GM23338 (cell line): ENCODE measurements around the gene TMEM179. TPM values are rescaled to one million over a fixed set of nuclear protein-coding genes. Genes with fewer than 3 reads are reported as not detected.

Source experiments
- ATAC-seq: fragments of 200-7000 bp; cut with Tn5 transposase; 3 replicates; pipeline ENCODE4 v1.9.1; 2020
- DNase-seq: peaks from one replicate; pipeline ENCODE4 v3.0.0-alpha.2; 2015; ENCODE audit warnings: low spot score
- H2AFZ ChIP-seq: fragments of 200-600 bp; sonication (generic); 2 replicates; pipeline ENCODE4 v1.8.0; 2016; ENCODE audit warnings: antibody characterized with exemption, mild to moderate bottlenecking, moderate library complexity
- H3F3A ChIP-seq: fragments of 200-600 bp; sonication (generic); replicated peaks from 2 replicates; pipeline ENCODE4 v1.8.0; 2017; ENCODE audit warnings: antibody characterized with exemption, mixed run types, low read depth
- H3K27ac ChIP-seq: fragments of 200-600 bp; sonication (generic); 2 replicates; pipeline ENCODE4 v1.6.1; 2016; ENCODE audit warnings: low read depth
- H3K27me3 ChIP-seq: fragments of 200-600 bp; sonication (generic); 2 replicates; pipeline ENCODE4 v1.8.0; 2016; ENCODE audit warnings: mild to moderate bottlenecking, mixed run types, moderate library complexity; ENCODE audit not compliant: insufficient read depth
- H3K36me3 ChIP-seq: fragments of 200-600 bp; sonication (generic); 2 replicates; pipeline ENCODE4 v1.8.0; 2016; ENCODE audit warnings: mild to moderate bottlenecking; ENCODE audit not compliant: insufficient read depth
- H3K4me1 ChIP-seq: fragments of 200-600 bp; sonication (generic); 2 replicates; pipeline ENCODE4 v1.8.0; 2016; ENCODE audit warnings: mild to moderate bottlenecking, moderate library complexity; ENCODE audit not compliant: insufficient read depth
- H3K4me2 ChIP-seq: fragments of 200-600 bp; sonication (generic); 2 replicates; pipeline ENCODE4 v1.7.1; 2017; ENCODE audit warnings: mixed run types
- H3K4me3 ChIP-seq: fragments of 200-600 bp; sonication (generic); 2 replicates; pipeline ENCODE4 v1.6.1; 2016; ENCODE audit warnings: mixed run types
- H3K79me2 ChIP-seq: fragments of 200-600 bp; sonication (generic); replicated peaks from 2 replicates; pipeline ENCODE4 v1.8.0; 2017; ENCODE audit warnings: mild to moderate bottlenecking; ENCODE audit not compliant: insufficient read depth
- H3K9me2 ChIP-seq: fragments of 200-600 bp; sonication (generic); 2 replicates; pipeline ENCODE4 v1.8.0; 2017; ENCODE audit not compliant: insufficient read depth
- H4K20me1 ChIP-seq: fragments of 200-600 bp; sonication (generic); replicated peaks from 2 replicates; pipeline ENCODE4 v1.8.0; 2017; ENCODE audit warnings: mild to moderate bottlenecking; ENCODE audit not compliant: insufficient read depth
- H3K27ac Mint-ChIP-seq: 2 replicates; pipeline ENCODE4 v1.8.0; 2020; ENCODE audit warnings: inconsistent platforms, mild to moderate bottlenecking, moderate library complexity, mixed read lengths
- H3K27me3 Mint-ChIP-seq: 3 replicates; pipeline ENCODE4 v1.8.0; 2022; ENCODE audit warnings: low read depth, mild to moderate bottlenecking, moderate library complexity, mixed read lengths, inconsistent platforms; ENCODE audit not compliant: insufficient read depth, poor library complexity
- H3K36me3 Mint-ChIP-seq: 3 replicates; pipeline ENCODE4 v1.8.0; 2021; ENCODE audit warnings: low read depth, mild to moderate bottlenecking, inconsistent platforms, moderate library complexity, mixed read lengths
- H3K4me1 Mint-ChIP-seq: 3 replicates; pipeline ENCODE4 v1.8.0; 2020; ENCODE audit warnings: mild to moderate bottlenecking, inconsistent platforms, mixed read lengths
- H3K4me3 Mint-ChIP-seq: 3 replicates; pipeline ENCODE4 v1.8.0; 2021; ENCODE audit warnings: moderate library complexity, mild to moderate bottlenecking, inconsistent platforms, mixed read lengths
- H3K9me3 Mint-ChIP-seq: 3 replicates; pipeline ENCODE4 v1.8.0; 2020; ENCODE audit warnings: moderate library complexity, mild to moderate bottlenecking, inconsistent platforms, mixed read lengths
- CTCF ChIP-seq, 2 experiments: fragments of 200-600 bp in 1 of 2; sonication (generic) in 1 of 2; conservative IDR thresholded peaks; 2 replicates each; pipeline versions ENCODE4 v1.5.1 to v1.6.1; 2016 to 2017; ENCODE audit warnings: antibody characterized with exemption in 2 of 2, low read depth in 2 of 2, mild to moderate bottlenecking in 2 of 2, moderate library complexity in 1 of 2
- EZH2 ChIP-seq: fragments of 200-600 bp; sonication (generic); IDR thresholded peaks from one replicate; pipeline ENCODE4 v1.8.0; 2017; ENCODE audit warnings: antibody characterized with exemption, mild to moderate bottlenecking, low read depth; ENCODE audit not compliant: unreplicated experiment
- EZH2phosphoT487 ChIP-seq: fragments of 200-600 bp; sonication (generic); IDR thresholded peaks from one replicate; pipeline ENCODE4 v1.8.1; 2018; ENCODE audit warnings: antibody characterized with exemption; ENCODE audit not compliant: unreplicated experiment
- JUNB ChIP-seq: IDR thresholded peaks from one replicate; pipeline ENCODE4 v1.6.1; 2016; ENCODE audit warnings: antibody characterized with exemption; ENCODE audit not compliant: unreplicated experiment
- POLR2AphosphoS5 ChIP-seq: IDR thresholded peaks from 2 replicates; pipeline ENCODE4 v1.6.1; 2016; ENCODE audit warnings: antibody characterized with exemption, low read depth
- STAT1 ChIP-seq: IDR thresholded peaks from one replicate; pipeline ENCODE4 v1.6.1; 2016; ENCODE audit warnings: antibody characterized with exemption; ENCODE audit not compliant: unreplicated experiment
- ZNF331 ChIP-seq: fragments of 250-450 bp; sonication (Bioruptor Pico); IDR thresholded peaks from 2 replicates; pipeline ENCODE4 v1.5.0; 2020; ENCODE audit warnings: low read depth, mild to moderate bottlenecking, moderate library complexity
- polyA plus RNA-seq: library from polyadenylated mRNA; unstranded; fragments of >200 nt; fragmentation: Nextera tagmentation; extraction: Ambion mirVana; gene quantifications from 2 replicates; pipeline ENCODE4 v1.2.1, GENCODE V29; 2016
- total RNA-seq: library from RNA; depleted of rRNA; stranded (reverse); fragments of >200 nt; shearing (Covaris generic); gene quantifications from 2 replicates; pipeline ENCODE4 v1.2.3, GENCODE V29; 2014
- TF ChIP-seq, protein P1 (sequence below): fragments of 250-450 bp; sonication (Bioruptor Pico); IDR thresholded peaks from 2 replicates; pipeline ENCODE4 v1.5.0; 2020; ENCODE audit warnings: mild to moderate bottlenecking, moderate library complexity
- TF ChIP-seq, protein P2 (sequence below): IDR thresholded peaks from one replicate; pipeline ENCODE4 v1.6.1; 2018; ENCODE audit warnings: antibody characterized with exemption; ENCODE audit not compliant: unreplicated experiment

TMEM179 gene
- total and polyA plus RNA-seq, 2 experiments from 2014 or later, result 1.0 to 4.8 TPM

DNA sequence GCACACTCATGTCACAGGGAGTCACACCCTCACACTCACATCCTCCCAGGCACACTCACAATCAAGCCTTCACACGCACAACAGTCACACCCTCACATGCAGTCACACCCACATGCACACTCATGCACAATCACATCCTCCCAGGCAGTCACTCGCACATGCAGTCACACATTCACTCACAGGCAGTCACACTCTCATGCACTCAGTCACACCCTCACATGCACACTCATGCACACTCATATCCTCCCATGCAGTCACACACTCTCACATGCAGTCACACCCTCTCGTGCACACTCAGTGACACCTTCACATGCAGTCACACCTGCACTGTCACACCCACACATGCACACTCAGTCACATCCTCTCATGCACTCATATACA, 12.3 kb downstream of the TMEM179 start:
- H3K4me3 ChIP-seq, result no peak overlapping the region
- TF ChIP-seq STAT1 (no peak), EZH2 (no peak), ZNF331 (no peak), JUNB (no peak)
- TF ChIP-seq, protein P1, sequence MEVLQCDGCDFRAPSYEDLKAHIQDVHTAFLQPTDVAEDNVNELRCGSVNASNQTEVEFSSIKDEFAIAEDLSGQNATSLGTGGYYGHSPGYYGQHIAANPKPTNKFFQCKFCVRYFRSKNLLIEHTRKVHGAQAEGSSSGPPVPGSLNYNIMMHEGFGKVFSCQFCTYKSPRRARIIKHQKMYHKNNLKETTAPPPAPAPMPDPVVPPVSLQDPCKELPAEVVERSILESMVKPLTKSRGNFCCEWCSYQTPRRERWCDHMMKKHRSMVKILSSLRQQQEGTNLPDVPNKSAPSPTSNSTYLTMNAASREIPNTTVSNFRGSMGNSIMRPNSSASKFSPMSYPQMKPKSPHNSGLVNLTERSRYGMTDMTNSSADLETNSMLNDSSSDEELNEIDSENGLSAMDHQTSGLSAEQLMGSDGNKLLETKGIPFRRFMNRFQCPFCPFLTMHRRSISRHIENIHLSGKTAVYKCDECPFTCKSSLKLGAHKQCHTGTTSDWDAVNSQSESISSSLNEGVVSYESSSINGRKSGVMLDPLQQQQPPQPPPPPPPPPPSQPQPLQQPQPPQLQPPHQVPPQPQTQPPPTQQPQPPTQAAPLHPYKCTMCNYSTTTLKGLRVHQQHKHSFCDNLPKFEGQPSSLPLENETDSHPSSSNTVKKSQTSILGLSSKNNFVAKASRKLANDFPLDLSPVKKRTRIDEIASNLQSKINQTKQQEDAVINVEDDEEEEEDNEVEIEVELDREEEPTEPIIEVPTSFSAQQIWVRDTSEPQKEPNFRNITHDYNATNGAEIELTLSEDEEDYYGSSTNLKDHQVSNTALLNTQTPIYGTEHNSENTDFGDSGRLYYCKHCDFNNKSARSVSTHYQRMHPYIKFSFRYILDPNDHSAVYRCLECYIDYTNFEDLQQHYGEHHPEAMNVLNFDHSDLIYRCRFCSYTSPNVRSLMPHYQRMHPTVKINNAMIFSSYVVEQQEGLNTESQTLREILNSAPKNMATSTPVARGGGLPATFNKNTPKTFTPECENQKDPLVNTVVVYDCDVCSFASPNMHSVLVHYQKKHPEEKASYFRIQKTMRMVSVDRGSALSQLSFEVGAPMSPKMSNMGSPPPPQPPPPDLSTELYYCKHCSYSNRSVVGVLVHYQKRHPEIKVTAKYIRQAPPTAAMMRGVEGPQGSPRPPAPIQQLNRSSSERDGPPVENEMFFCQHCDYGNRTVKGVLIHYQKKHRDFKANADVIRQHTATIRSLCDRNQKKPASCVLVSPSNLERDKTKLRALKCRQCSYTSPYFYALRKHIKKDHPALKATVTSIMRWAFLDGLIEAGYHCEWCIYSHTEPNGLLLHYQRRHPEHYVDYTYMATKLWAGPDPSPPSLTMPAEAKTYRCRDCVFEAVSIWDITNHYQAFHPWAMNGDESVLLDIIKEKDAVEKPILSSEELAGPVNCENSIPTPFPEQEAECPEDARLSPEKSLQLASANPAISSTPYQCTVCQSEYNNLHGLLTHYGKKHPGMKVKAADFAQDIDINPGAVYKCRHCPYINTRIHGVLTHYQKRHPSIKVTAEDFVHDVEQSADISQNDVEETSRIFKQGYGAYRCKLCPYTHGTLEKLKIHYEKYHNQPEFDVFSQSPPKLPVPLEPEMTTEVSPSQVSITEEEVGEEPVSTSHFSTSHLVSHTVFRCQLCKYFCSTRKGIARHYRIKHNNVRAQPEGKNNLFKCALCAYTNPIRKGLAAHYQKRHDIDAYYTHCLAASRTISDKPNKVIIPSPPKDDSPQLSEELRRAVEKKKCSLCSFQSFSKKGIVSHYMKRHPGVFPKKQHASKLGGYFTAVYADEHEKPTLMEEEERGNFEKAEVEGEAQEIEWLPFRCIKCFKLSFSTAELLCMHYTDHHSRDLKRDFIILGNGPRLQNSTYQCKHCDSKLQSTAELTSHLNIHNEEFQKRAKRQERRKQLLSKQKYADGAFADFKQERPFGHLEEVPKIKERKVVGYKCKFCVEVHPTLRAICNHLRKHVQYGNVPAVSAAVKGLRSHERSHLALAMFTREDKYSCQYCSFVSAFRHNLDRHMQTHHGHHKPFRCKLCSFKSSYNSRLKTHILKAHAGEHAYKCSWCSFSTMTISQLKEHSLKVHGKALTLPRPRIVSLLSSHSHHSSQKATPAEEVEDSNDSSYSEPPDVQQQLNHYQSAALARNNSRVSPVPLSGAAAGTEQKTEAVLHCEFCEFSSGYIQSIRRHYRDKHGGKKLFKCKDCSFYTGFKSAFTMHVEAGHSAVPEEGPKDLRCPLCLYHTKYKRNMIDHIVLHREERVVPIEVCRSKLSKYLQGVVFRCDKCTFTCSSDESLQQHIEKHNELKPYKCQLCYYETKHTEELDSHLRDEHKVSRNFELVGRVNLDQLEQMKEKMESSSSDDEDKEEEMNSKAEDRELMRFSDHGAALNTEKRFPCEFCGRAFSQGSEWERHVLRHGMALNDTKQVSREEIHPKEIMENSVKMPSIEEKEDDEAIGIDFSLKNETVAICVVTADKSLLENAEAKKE, result no peak
- H3K27ac Mint-ChIP-seq, result no peak overlapping the region
- H3K4me1 Mint-ChIP-seq, result no peaks in the 10 kb centered on the region; the same call in 2 of the 3 replicates
- no peak for DNase-seq
- no peaks in the 10 kb centered on the region; the same call in 2 of the 3 replicates for H3K36me3 Mint-ChIP-seq
- no peaks in the 10 kb centered on the region for H3K79me2 ChIP-seq
- H3K27me3 Mint-ChIP-seq, result peaks cover 9% of the 10 kb centered on the region
- no peaks in the 10 kb centered on the region for H4K20me1 ChIP-seq
- no peaks in the 10 kb centered on the region for H3F3A ChIP-seq
- no peaks in the 10 kb centered on the region for H3K27me3 ChIP-seq
- H3K36me3 ChIP-seq, result no peaks in the 10 kb centered on the region
- no peaks in the 10 kb centered on the region; the same call in 2 of the 3 replicates for H3K9me3 Mint-ChIP-seq
- H3K9me2 ChIP-seq, result no peaks in the 10 kb centered on the region
- no peak overlapping the region for H3K4me2 ChIP-seq
- H3K27ac ChIP-seq, result no peak overlapping the region
- H3K4me1 ChIP-seq, result no peaks in the 10 kb centered on the region
- no peak overlapping the region for H3K4me3 Mint-ChIP-seq
- no peak for ATAC-seq
- no peak overlapping the region for H2AFZ ChIP-seq

- Histone ChIP-seq H3K79me2 (no peaks in the 10 kb centered on the region), H3F3A (no peaks in the 10 kb centered on the region), H3K27ac (no peak overlapping the region), H3K36me3 (no peaks in the 10 kb centered on the region), H3K9me2 (no peaks in the 10 kb centered on the region), H2AFZ (no peak overlapping the region), H4K20me1 (no peaks in the 10 kb centered on the region), H3K4me3 (no peak overlapping the region), H3K27me3 (no peaks in the 10 kb centered on the region), H3K4me1 (no peaks in the 10 kb centered on the region), H3K4me2 (no peak overlapping the region)
- no peak for DNase-seq
- H3K27ac Mint-ChIP-seq, result no peak overlapping the region
- no peaks in the 10 kb centered on the region; the same call in 2 of the 3 replicates for H3K4me1 Mint-ChIP-seq
- peaks cover 9% of the 10 kb centered on the region for H3K27me3 Mint-ChIP-seq
- no peaks in the 10 kb centered on the region; the same call in 2 of the 3 replicates for H3K9me3 Mint-ChIP-seq
- H3K36me3 Mint-ChIP-seq, result no peaks in the 10 kb centered on the region; the same call in 2 of the 3 replicates
- no peak overlapping the region for H3K4me3 Mint-ChIP-seq
- ATAC-seq, result no peak
- TF ChIP-seq EZH2, result no peak
- TF ChIP-seq STAT1, result no peak
- TF ChIP-seq CTCF (conservative IDR thresholded peaks at IDR 0.05; ENCODE audit: low read depth in 2 of 2), result no peak
- no peak for TF ChIP-seq JUNB
- no peak for TF ChIP-seq EZH2phosphoT487
- TF ChIP-seq POLR2AphosphoS5, result no peak
- TF ChIP-seq, protein P2, sequence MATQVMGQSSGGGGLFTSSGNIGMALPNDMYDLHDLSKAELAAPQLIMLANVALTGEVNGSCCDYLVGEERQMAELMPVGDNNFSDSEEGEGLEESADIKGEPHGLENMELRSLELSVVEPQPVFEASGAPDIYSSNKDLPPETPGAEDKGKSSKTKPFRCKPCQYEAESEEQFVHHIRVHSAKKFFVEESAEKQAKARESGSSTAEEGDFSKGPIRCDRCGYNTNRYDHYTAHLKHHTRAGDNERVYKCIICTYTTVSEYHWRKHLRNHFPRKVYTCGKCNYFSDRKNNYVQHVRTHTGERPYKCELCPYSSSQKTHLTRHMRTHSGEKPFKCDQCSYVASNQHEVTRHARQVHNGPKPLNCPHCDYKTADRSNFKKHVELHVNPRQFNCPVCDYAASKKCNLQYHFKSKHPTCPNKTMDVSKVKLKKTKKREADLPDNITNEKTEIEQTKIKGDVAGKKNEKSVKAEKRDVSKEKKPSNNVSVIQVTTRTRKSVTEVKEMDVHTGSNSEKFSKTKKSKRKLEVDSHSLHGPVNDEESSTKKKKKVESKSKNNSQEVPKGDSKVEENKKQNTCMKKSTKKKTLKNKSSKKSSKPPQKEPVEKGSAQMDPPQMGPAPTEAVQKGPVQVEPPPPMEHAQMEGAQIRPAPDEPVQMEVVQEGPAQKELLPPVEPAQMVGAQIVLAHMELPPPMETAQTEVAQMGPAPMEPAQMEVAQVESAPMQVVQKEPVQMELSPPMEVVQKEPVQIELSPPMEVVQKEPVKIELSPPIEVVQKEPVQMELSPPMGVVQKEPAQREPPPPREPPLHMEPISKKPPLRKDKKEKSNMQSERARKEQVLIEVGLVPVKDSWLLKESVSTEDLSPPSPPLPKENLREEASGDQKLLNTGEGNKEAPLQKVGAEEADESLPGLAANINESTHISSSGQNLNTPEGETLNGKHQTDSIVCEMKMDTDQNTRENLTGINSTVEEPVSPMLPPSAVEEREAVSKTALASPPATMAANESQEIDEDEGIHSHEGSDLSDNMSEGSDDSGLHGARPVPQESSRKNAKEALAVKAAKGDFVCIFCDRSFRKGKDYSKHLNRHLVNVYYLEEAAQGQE, result no peak
Observed at GRCh38 chr14:104591506-104592291, 12.9 kb downstream of the TMEM179 start.
